AG08396 (cell line): ENCODE measurements around the gene PTPN13.

Source experiments
- DNase-seq: peaks from one replicate; pipeline ENCODE4 v3.0.0; 2012; ENCODE audit warnings: low spot score, mixed read lengths

Gene PTPN13

GRCh38 chr4:86593688-86594558 lies at the start of gene PTPN13:
TSS of gene PTPN13 (plus strand) at chr4:86594315. CDS start at chr4:86635257, 40,942 bp downstream.
- peak; percentile 97 for DNase-seq

- DNase-seq = no peak
Observed at GRCh38 chr4:86547140-86547539, 47.0 kb upstream of the PTPN13 start.

- no peak for DNase-seq
Observed at GRCh38 chr4:86549163-86549788, 44.8 kb upstream of the PTPN13 start.

- DNase-seq = no peak
Observed at GRCh38 chr4:86551387-86551786, 42.7 kb upstream of the PTPN13 start.

GRCh38 chr4:86554646-86555045 lies 39.5 kb upstream of the PTPN13 start:
- DNase-seq = no peak

GRCh38 chr4:86556791-86557415 lies 37.2 kb upstream of the PTPN13 start:
- no peak for DNase-seq

GRCh38 chr4:86557526-86557925 lies 36.6 kb upstream of the PTPN13 start:
- DNase-seq = no peak

GRCh38 chr4:86558258-86558657 lies 35.9 kb upstream of the PTPN13 start:
- no peak for DNase-seq

GRCh38 chr4:86558797-86559196 lies 35.3 kb upstream of the PTPN13 start:
- DNase-seq = no peak

GRCh38 chr4:86560447-86560846 lies 33.7 kb upstream of the PTPN13 start:
- no peak for DNase-seq

GRCh38 chr4:86561256-86561655 lies 32.9 kb upstream of the PTPN13 start:
- no peak for DNase-seq

- DNase-seq = no peak
Observed at GRCh38 chr4:86563416-86563815, 30.7 kb upstream of the PTPN13 start.

GRCh38 chr4:86564795-86565194 lies 29.3 kb upstream of the PTPN13 start:
- DNase-seq = no peak

- DNase-seq = no peak
Observed at GRCh38 chr4:86565651-86566050, 28.5 kb upstream of the PTPN13 start.

GRCh38 chr4:86569103-86569870 lies 24.8 kb upstream of the PTPN13 start:
- no peak for DNase-seq

GRCh38 chr4:86579941-86580340 lies 14.2 kb upstream of the PTPN13 start:
- no peak for DNase-seq

GRCh38 chr4:86582410-86582809 lies 11.7 kb upstream of the PTPN13 start:
- no peak for DNase-seq

- DNase-seq = no peak
Observed at GRCh38 chr4:86586160-86586572, 7.9 kb upstream of the PTPN13 start.

- no peak for DNase-seq
Observed at GRCh38 chr4:86586626-86587380, 7.3 kb upstream of the PTPN13 start.

GRCh38 chr4:86587381-86588140 lies 6.6 kb upstream of the PTPN13 start:
- DNase-seq = no peak
